Brain microvascular endothelial cell (primary cell): Measurements from ENCODE around the gene TMPRSS13.

Experiments used
- DNase-seq: peaks from one replicate; pipeline ENCODE4 v3.0.0-alpha.2; 2020
- H3K27ac ChIP-seq: fragments of 250-450 bp; sonication (Bioruptor Pico); 2 replicates; pipeline ENCODE4 v1.5.1; 2020; ENCODE audit warnings: mild to moderate bottlenecking, moderate library complexity
- H3K27me3 ChIP-seq: fragments of 250-450 bp; sonication (Bioruptor Pico); replicated peaks from 2 replicates; pipeline ENCODE4 v1.5.1; 2020; ENCODE audit warnings: mild to moderate bottlenecking
- H3K36me3 ChIP-seq: fragments of 250-450 bp; sonication (Bioruptor Pico); replicated peaks from 2 replicates; pipeline ENCODE4 v1.5.1; 2020; ENCODE audit warnings: mild to moderate bottlenecking
- H3K4me3 ChIP-seq: 2 replicates; pipeline ENCODE4 v1.5.1; 2011; ENCODE audit warnings: low read depth, mild to moderate bottlenecking, control low read depth, low read length, moderate library complexity
- in situ Hi-C: cut with HindIII; loops from 2 replicates; pipeline ENCODE4 v1.10.0; 2017; ENCODE audit warnings: low sequenced_read_pairs, low pct_ligation_motif_present
- TF ChIP-seq, protein P1 (sequence below): IDR thresholded peaks from 2 replicates; pipeline ENCODE4 v1.5.1; 2011; ENCODE audit warnings: low read depth, mild to moderate bottlenecking, moderate library complexity, low read length, control low read depth, inconsistent platforms; ENCODE audit errors: missing control alignments

Gene TMPRSS13

DNA sequence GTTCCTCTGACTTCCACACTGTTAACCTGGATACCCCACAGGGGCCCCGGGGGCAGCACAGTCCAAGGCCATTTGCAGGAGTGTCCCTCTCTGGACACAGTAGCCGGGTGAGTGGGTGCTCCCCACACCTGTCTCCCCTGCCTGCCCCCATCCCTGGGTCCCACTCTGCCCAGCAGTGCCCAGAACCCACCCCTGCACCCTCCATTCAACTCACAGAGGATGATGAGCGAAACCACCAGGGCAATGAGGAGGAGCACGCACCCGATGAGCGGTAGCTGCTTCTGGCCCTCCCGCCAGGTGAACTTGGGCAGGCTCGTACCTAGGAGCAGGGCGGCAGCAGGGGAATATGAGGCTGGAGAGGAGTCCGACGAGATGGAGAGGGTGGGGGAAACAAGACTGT is 12.2 kb downstream of the TMPRSS13 start:
- Histone ChIP-seq H3K4me3 (no peak overlapping the region), H3K27me3 (no peaks in the 10 kb centered on the region), H3K36me3 (no peaks in the 10 kb centered on the region), H3K27ac (no peak overlapping the region)
- no peak for DNase-seq
- in situ Hi-C loops, result no loop called here
- TF ChIP-seq, protein P1, sequence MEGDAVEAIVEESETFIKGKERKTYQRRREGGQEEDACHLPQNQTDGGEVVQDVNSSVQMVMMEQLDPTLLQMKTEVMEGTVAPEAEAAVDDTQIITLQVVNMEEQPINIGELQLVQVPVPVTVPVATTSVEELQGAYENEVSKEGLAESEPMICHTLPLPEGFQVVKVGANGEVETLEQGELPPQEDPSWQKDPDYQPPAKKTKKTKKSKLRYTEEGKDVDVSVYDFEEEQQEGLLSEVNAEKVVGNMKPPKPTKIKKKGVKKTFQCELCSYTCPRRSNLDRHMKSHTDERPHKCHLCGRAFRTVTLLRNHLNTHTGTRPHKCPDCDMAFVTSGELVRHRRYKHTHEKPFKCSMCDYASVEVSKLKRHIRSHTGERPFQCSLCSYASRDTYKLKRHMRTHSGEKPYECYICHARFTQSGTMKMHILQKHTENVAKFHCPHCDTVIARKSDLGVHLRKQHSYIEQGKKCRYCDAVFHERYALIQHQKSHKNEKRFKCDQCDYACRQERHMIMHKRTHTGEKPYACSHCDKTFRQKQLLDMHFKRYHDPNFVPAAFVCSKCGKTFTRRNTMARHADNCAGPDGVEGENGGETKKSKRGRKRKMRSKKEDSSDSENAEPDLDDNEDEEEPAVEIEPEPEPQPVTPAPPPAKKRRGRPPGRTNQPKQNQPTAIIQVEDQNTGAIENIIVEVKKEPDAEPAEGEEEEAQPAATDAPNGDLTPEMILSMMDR, result no peak

DNA sequence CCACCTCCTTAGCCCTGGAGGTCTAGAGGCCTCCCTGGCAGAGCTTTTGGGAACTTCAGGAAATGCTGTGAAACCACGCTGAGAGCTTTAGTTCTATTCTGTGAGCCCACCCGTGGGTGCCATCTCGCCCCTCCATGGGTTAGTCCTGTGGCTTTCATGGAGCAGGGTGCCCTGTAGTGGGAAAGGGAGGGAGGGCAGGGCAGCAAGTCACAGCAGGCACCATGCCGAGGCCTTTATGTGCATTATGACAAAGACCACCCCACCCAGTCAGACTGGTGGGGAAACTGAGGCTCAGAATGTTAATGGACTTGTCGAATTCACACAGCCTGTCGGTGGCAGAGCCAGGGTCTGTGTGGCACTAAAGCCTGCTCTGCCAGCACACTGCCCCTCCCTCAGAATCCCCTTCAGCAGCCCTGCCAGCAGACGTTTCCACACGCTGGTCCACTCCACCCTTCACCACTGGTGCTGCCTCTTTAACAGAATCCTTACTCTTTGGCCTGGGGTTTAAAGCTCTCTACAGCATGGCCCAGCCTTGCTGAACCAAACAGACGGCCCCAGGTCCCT is 13.4 kb downstream of the TMPRSS13 start:
- H3K27me3 ChIP-seq, result no peaks in the 10 kb centered on the region
- H3K27ac ChIP-seq, result no peak overlapping the region
- no peak for DNase-seq
- in situ Hi-C loops, result no loop called here
- H3K4me3 ChIP-seq, result no peak overlapping the region
- H3K36me3 ChIP-seq, result no peaks in the 10 kb centered on the region
- TF ChIP-seq, protein P1, result no peak

DNA sequence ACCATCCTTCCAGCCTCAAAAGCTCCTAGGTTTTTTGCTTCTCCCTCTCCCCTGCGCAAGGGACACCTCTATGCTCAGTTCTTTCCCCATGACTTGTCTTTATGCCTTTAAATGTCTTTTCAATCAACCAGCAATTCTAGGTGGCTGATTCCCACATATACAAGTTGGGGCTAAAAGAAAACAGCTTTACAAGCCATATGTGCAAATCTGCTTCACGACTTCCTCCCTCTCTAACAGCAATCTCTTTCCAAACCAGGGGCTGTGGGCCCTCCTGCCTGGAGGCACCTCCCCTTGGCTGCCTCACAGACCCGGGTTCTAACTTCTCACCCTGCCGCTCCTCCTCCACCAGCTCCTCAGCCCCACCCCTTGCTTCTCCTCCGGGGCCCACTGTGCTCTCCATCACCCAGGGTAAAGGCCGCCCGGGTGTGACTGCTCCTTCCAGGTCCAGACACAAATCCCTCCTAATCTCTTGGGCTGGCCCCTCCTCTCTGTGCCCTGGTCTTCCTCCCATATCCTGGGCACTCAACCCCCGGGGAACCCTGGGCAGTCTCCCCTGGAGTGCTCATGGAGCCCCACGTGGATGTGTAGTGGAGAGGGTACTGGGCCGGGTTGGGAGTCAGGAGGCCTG is 14.1 kb downstream of the TMPRSS13 start:
- Histone ChIP-seq H3K27ac (no peak overlapping the region), H3K27me3 (no peaks in the 10 kb centered on the region), H3K36me3 (no peaks in the 10 kb centered on the region), H3K4me3 (no peak overlapping the region)
- DNase-seq, result no peak
- in situ Hi-C loops, result no loop called here
- TF ChIP-seq, protein P1, result no peak

DNA sequence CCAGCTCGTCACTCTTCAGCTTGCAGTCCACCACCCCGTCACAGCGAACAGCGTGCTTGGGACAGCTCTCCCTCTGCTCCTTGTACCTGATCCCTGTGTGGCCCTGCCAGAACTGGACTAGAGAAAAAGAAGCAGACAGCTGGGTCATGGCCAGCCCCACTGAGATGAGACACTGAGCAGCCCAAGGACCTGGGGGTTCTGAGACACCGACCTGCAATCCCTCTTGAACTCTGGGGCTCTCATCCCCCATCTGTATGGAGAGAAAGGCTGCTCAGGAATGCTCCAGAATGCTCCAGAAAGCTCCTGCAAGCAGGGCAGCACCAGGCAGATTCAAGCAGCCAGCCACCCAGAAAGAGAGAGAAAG is 14.8 kb downstream of the TMPRSS13 start:
- in situ Hi-C loops, result no loop called here
- no peak overlapping the region for H3K4me3 ChIP-seq
- H3K36me3 ChIP-seq, result no peaks in the 10 kb centered on the region
- DNase-seq, result no peak
- no peak overlapping the region for H3K27ac ChIP-seq
- TF ChIP-seq, protein P1, result no peak
- no peaks in the 10 kb centered on the region for H3K27me3 ChIP-seq

DNA sequence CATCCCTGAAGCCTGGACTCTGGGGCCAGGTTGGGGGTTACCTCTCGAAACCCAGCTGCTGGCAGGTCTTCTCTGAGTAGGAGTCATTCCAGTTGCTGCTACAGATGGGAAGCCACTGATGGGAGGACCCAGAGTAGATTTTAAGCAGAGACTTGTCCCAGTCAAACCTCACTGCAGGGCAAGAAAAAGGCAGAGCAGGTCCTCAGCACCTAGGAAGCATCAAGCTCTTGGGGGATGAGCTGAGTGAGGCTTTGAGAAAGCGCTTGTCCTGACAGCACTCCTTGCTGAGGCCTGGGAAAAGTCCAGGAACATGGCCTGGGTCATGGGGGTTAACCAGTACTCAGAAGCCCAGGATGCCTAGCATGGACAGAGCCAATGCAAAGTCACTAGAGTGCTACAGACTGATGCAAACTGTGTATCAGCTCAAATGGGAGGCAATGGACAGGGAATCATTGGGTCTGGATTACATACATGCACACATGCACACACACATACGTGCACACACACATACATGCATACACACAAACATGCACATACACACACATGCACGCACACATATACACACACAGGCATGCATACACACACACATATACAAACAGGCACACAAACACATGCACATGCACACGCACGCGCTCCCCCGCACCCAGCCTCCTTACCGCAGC is 15.3 kb downstream of the TMPRSS13 start:
- in situ Hi-C loops, result no loop called here

More for the DNA sequence above, 15.3 kb downstream of the TMPRSS13 start:
- DNase-seq, result no peak
- H3K27ac ChIP-seq, result no peak overlapping the region
- TF ChIP-seq, protein P1, result no peak
- no peaks in the 10 kb centered on the region for H3K36me3 ChIP-seq
- H3K4me3 ChIP-seq, result no peak overlapping the region
- no peaks in the 10 kb centered on the region for H3K27me3 ChIP-seq
